AG04450 (cell line): ENCODE measurements around the gene ARHGAP45. TPM values are rescaled to one million over a fixed set of nuclear protein-coding genes. Genes with fewer than 3 reads are reported as not detected.
A peak's percentile ranks its signal among the peaks of the same experiment; 100 is the strongest.

Experiments used
- CTCF ChIA-PET: fragments of 300-600, 350-600 bp; formaldehyde crosslinking; extraction: SDS; loops from one replicate; lab custom pipeline; 2022; ENCODE audit warnings: antibody characterized with exemption, inconsistent platforms; lab: Charles Lee
- POLR2A ChIA-PET: fragments of 350-600 bp; formaldehyde crosslinking; extraction: SDS; loops from one replicate; lab custom pipeline; 2021; ENCODE audit warnings: antibody characterized with exemption, inconsistent platforms; lab: Yijun Ruan, JAX
- DNase-seq: peaks from one replicate; pipeline ENCODE4 v3.0.0-alpha.2; 2011; ENCODE audit warnings: low read depth, low spot score
- H3K27ac ChIP-seq: one replicate; pipeline ENCODE4 v1.5.1; 2012; ENCODE audit warnings: low read depth, low read length, control low read depth
- H3K27me3 ChIP-seq: one replicate; pipeline ENCODE4 v1.6.0; 2012; ENCODE audit warnings: low read length; ENCODE audit not compliant: control insufficient read depth, insufficient read depth
- H3K4me3 ChIP-seq: 2 replicates; pipeline ENCODE4 v1.5.1; 2011; ENCODE audit warnings: mild to moderate bottlenecking, low read depth, low read length, control low read depth
- H3K9me3 ChIP-seq: 2 replicates; pipeline ENCODE4 v1.5.1; 2012; ENCODE audit warnings: low read length; ENCODE audit not compliant: control insufficient read depth, insufficient read depth
- polyA minus RNA-seq: library from RNA; depleted of rRNA, polyadenylated mRNA; stranded (reverse); fragments of >200 nt; gene quantifications from 2 replicates; pipeline ENCODE4 v1.2.3, GENCODE V29; 2011; rRNA and poly(A)+ RNA removed
- polyA plus RNA-seq: library from polyadenylated mRNA; depleted of rRNA; stranded (reverse); fragments of >200 nt; gene quantifications from 2 replicates; pipeline ENCODE4 v1.2.3, GENCODE V29; 2011; rRNA removed
- TF ChIP-seq, protein P1 (sequence below): IDR thresholded peaks from 2 replicates; pipeline ENCODE4 v1.5.1; 2011; ENCODE audit warnings: low read depth, low read length, control low read depth, inconsistent platforms

Gene ARHGAP45, protein sequence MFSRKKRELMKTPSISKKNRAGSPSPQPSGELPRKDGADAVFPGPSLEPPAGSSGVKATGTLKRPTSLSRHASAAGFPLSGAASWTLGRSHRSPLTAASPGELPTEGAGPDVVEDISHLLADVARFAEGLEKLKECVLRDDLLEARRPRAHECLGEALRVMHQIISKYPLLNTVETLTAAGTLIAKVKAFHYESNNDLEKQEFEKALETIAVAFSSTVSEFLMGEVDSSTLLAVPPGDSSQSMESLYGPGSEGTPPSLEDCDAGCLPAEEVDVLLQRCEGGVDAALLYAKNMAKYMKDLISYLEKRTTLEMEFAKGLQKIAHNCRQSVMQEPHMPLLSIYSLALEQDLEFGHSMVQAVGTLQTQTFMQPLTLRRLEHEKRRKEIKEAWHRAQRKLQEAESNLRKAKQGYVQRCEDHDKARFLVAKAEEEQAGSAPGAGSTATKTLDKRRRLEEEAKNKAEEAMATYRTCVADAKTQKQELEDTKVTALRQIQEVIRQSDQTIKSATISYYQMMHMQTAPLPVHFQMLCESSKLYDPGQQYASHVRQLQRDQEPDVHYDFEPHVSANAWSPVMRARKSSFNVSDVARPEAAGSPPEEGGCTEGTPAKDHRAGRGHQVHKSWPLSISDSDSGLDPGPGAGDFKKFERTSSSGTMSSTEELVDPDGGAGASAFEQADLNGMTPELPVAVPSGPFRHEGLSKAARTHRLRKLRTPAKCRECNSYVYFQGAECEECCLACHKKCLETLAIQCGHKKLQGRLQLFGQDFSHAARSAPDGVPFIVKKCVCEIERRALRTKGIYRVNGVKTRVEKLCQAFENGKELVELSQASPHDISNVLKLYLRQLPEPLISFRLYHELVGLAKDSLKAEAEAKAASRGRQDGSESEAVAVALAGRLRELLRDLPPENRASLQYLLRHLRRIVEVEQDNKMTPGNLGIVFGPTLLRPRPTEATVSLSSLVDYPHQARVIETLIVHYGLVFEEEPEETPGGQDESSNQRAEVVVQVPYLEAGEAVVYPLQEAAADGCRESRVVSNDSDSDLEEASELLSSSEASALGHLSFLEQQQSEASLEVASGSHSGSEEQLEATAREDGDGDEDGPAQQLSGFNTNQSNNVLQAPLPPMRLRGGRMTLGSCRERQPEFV
- 0.36 and 0.60 TPM in 2 replicates for polyA plus RNA-seq
- 0.52 and 1.1 TPM in 2 replicates for polyA minus RNA-seq

DNA sequence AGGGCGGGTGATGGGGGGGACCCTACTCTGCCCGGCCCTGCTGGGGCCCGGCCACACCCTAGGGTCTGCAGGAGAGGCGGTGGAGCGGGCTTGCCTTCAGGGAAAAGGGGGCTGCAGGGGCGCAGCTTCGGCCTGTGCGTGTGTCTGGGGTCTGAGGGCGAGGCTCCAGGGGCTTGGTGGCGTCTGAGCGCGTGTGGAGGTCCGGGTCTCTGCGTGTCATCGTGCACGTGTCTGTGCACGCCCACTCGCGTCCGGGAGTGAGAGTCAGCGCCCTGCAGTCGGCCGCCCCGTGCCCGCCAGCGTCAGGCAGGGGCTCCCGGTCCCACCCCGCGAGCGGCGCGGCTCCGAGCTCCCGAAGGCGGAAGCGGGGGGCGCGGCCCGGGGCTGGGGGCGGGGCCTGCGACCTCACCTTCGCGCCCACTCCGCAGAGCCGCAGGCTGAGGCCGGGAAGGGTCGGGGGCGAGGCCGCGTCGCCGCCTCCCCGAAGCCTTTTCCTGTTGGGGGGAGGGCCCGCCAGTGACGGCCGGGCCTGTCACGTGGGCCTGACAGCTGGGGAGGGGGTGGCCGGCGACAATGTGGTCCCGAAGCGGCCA is at the start of gene ARHGAP45:
Gene ARHGAP45 (plus strand): TSS at position 420 of the 593 bp plus-strand sequence. CDS start 239 bp downstream, outside the sequence.
- Histone ChIP-seq H3K4me3 (peak within 1 kb of the TSS; percentile 40; the same call in 1 of the 2 replicates), H3K9me3 (peaks cover 28% of the 10 kb centered on the region; the same call in 1 of the 2 replicates), H3K27ac (no peak within 1 kb of the TSS), H3K27me3 (peaks cover 31% of the 10 kb centered on the region)
- DNase-seq: no peak
- TF ChIP-seq, protein P1, sequence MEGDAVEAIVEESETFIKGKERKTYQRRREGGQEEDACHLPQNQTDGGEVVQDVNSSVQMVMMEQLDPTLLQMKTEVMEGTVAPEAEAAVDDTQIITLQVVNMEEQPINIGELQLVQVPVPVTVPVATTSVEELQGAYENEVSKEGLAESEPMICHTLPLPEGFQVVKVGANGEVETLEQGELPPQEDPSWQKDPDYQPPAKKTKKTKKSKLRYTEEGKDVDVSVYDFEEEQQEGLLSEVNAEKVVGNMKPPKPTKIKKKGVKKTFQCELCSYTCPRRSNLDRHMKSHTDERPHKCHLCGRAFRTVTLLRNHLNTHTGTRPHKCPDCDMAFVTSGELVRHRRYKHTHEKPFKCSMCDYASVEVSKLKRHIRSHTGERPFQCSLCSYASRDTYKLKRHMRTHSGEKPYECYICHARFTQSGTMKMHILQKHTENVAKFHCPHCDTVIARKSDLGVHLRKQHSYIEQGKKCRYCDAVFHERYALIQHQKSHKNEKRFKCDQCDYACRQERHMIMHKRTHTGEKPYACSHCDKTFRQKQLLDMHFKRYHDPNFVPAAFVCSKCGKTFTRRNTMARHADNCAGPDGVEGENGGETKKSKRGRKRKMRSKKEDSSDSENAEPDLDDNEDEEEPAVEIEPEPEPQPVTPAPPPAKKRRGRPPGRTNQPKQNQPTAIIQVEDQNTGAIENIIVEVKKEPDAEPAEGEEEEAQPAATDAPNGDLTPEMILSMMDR: no peak
- POLR2A ChIA-PET: interaction anchor here (0.5 kb wide), 1 partner anchor 149 kb away, joined by 4 read pairs; no protein-coding TSS in a partner anchor
- CTCF ChIA-PET: no interaction called here

DNA sequence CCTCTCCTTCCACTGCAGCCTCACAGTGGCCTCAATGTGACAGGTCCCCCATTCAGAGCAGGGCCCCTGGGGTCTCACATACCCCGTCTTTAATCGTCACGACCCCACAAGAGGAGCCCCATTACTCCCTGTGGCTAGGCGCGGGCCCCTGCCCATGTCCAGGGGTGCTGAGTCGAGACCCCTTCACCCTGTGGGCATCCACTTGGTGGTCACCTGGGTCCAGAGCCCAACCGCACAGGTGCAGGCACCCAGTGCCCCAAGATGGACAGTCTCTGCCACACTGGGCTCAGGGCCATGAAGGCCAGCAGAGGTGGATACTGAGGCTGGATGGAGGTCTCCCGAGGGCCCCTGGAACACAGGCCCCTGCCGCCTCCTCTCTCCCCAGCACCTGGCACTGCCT is 49.1 kb upstream of the ARHGAP45 start:
- ChIA-PET CTCF (interaction anchor here (0.5 to 0.6 kb wide), 2 partner anchors 47 to 95 kb away, joined by 3 to 5 read pairs; no protein-coding TSS in a partner anchor), POLR2A (no interaction called here)

DNA sequence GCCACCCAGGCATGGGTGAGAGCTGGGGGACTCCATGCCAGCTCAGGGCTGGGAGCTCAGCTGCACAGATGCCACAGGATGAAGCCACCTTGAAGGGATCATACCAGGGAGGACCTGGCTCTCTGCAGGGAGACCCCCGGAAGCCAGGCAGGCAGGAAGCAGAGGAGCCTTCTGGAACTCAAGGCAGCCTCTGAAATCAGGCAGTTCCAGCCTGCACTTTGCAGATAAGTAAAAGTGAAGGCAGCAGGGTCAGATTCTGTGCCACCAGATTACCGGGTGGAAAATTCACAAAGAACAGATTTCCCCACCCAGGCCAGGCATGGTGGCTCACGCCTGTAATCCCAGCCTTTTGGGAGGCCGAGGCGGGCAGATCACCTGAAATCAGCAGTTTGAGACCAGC is 48.6 kb upstream of the ARHGAP45 start:
- Histone ChIP-seq H3K9me3 (no peaks in the 10 kb centered on the region; the same call in 1 of the 2 replicates), H3K27ac (no peak overlapping the region), H3K4me3 (peak overlapping the region; percentile 2; the same call in 1 of the 2 replicates), H3K27me3 (no peaks in the 10 kb centered on the region)
- no peak for DNase-seq
- TF ChIP-seq, protein P1: no peak
- CTCF ChIA-PET: interaction anchor here (0.5 to 0.6 kb wide), 2 partner anchors 48 to 96 kb away, joined by 3 to 5 read pairs; no protein-coding TSS in a partner anchor
- POLR2A ChIA-PET: interaction anchor here (0.6 to 1.1 kb wide), 3 partner anchors 9 to 20 kb away, joined by 3 to 5 read pairs (median 3); no protein-coding TSS in a partner anchor

More for the DNA sequence above, 49.1 kb upstream of the ARHGAP45 start:
- Histone ChIP-seq H3K4me3 (peak overlapping the region; percentile 2; the same call in 1 of the 2 replicates), H3K27ac (no peak overlapping the region), H3K27me3 (no peaks in the 10 kb centered on the region), H3K9me3 (no peaks in the 10 kb centered on the region; the same call in 1 of the 2 replicates)
- DNase-seq: no peak
- TF ChIP-seq, protein P1: no peak

DNA sequence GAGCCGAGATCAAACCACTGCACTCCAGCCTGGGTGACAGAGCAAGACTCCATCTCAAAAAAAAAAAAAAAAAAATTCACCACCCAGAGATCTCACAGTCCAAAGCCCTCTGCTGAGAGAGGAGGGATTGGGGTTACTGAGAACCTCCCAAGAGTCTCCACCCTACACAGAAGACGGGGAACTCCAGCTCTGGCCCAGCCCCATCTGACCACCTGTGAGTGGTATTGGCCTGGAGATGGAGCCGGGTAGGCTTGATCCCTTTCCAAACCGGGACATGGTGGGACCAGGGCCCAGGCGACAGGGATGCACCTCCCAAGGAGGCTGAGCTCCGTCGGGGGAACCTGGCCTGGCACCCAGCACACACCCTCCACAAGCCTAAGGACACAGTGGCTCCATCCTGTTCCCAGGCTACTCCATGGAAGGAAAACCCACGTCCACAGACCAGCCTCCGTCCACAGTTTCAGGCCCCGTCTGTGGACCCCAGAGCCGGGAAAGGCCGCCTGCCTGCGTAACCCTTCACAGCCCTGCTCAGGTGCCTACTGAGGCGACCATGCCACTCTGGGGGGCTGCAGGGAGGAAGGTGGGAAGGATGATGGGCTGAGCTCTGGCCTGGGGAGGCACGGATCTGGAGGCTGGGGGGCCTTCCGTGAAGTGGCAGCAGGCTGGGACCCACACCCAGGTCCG is 47.9 kb upstream of the ARHGAP45 start:
- CTCF ChIA-PET: no interaction called here
- Histone ChIP-seq H3K27me3 (no peaks in the 10 kb centered on the region), H3K27ac (no peak overlapping the region), H3K9me3 (no peaks in the 10 kb centered on the region; the same call in 1 of the 2 replicates), H3K4me3 (peak overlapping the region; percentile 91)
- TF ChIP-seq, protein P1: no peak
- no peak for DNase-seq
- POLR2A ChIA-PET: interaction anchor here (0.6 to 1.4 kb wide), 6 partner anchors 10 to 137 kb away, joined by 3 to 5 read pairs (median 4); partner anchors contain the start of gene GPX4
